GM12878 (cell line): Measurements from ENCODE around the gene TSHR.

Source experiments
- RAD21 ChIP-seq: IDR thresholded peaks from 2 replicates; pipeline ENCODE4 v1.6.1; 2011; ENCODE audit warnings: mild to moderate bottlenecking, low read depth, low read length, moderate library complexity; ENCODE audit not compliant: insufficient read depth
- ZNF274 ChIP-seq: IDR thresholded peaks from one replicate; pipeline ENCODE4 v1.8.0; 2011; ENCODE audit not compliant: insufficient read length, insufficient read depth

DNA sequence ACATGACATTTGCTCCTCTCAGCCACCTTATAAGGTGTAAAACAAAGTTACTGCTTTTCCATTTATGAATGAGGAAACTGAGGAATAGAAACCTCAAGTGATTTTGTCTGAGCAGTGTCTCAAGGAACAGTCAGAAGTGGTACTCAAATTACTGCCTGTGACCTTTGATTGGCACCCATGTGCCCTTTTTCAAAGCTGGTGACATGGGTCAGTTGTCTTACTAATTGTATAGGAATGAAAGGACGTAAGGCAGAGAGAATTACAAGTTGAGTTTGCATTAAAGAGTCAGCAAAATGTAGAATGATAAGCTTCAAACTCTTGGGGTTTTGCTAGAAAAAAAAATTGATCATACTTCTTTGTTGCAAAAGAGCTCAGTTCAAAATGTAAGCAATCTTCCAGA lies 136.2 kb downstream of the TSHR start:
- TF ChIP-seq ZNF274, result no peak
- no peak for TF ChIP-seq RAD21
